Measurements from ENCODE around the gene PALM. TPM values are rescaled to one million over a fixed set of nuclear protein-coding genes. Genes with fewer than 3 reads are reported as not detected.

PALM gene
- total RNA-seq, 1 experiment from 2014 or later, result 22.1 TPM

DNA sequence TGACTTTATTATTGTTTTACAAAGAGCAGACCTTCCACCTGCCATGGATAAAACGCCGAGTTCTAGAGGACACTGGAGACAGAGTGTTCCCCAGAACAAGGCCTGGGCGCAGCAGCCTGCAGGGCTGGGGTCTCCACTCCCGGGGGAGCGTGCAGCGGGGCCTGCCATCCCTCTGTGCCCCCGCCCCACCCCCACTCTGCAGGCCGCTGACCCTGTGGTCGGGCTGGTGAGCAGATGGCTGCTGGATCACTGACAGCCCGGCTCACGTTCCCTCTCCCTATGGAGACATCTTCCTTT, 79.9 kb downstream of the PALM start:
- ATAC-seq, result no peak; the same call in 1 of the 2 replicates
- H3K4me1 Mint-ChIP-seq, result peaks cover 35% of the 10 kb centered on the region
- no peaks in the 10 kb centered on the region for H3K27me3 Mint-ChIP-seq (ENCODE audit: low read depth)
- H3K36me3 Mint-ChIP-seq, result no peaks in the 10 kb centered on the region
- TF ChIP-seq IRF1 (CRISPR knock-in tag; IDR thresholded peaks at IDR 0.05), result no peak
- no peaks in the 10 kb centered on the region for H3K9me3 Mint-ChIP-seq
- no peak overlapping the region for H3K4me3 Mint-ChIP-seq
- ChIA-PET POLR2A (no interaction called here), CTCF (interaction anchor here (0.6 to 2.3 kb wide), 3 partner anchors 16 to 270 kb away, joined by 4 to 9 read pairs (median 7); no protein-coding TSS in a partner anchor)
- DNase-seq (ENCODE audit: low spot score), result no peak
- peak overlapping the region; percentile 89 for H3K27ac Mint-ChIP-seq

DNA sequence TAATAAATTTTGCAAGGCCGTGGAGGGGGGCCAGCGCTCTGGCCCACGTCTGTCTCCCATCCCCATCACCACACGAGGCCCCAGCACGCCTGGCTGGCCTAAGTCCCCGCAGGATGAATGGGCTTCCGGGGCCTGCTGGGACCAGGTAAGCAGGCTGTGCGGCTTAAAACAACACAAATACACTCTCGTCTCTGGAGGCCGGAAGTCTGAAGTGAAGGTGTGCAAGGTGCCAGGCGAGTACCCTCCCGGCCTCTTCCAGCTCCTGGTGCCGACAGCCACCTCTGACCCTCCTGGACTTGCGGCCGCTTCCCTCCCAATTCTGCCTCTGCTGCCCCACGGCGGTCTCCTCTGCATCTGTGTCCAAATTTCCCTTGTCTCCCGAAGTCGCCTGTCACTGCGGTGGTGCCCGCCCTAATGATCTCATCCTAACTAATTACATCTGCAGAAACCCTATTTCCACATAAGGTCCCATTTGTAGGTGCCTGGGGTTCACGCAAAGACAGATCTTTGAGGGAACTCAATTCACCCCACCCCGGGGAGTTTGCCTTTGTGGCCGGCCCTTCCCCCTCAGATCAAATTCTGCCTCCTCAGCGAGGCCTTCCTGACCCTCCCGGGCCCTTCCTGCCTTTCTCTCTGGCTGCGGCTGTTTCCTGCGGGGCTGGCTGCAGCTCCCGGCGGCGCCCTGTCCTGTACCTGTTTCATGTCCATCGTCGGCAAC, 80.4 kb downstream of the PALM start:
- POLR2A ChIA-PET, result no interaction called here
- Mint-ChIP-seq H3K36me3 (no peaks in the 10 kb centered on the region), H3K4me3 (peak overlapping the region; percentile 24), H3K9me3 (no peaks in the 10 kb centered on the region), H3K27ac (peak overlapping the region; percentile 89), H3K4me1 (peaks cover 36% of the 10 kb centered on the region), H3K27me3 (ENCODE audit: low read depth) (no peaks in the 10 kb centered on the region)
- ATAC-seq (peak; percentile 69), DNase-seq (ENCODE audit: low spot score) (peak; percentile 66)
- CTCF ChIA-PET, result interaction anchor here (0.6 to 2.3 kb wide), 4 partner anchors 16 to 271 kb away, joined by 4 to 9 read pairs (median 6); no protein-coding TSS in a partner anchor
- TF ChIP-seq CBFB (CRISPR knock-in tag; IDR thresholded peaks at IDR 0.05; ENCODE audit: low read depth) (no peak), CREM (CRISPR knock-in tag; IDR thresholded peaks at IDR 0.05) (0 out of 2 replicates have a peak, but pooled peaks have one; percentile 49)
- TF ChIP-seq, protein P1, sequence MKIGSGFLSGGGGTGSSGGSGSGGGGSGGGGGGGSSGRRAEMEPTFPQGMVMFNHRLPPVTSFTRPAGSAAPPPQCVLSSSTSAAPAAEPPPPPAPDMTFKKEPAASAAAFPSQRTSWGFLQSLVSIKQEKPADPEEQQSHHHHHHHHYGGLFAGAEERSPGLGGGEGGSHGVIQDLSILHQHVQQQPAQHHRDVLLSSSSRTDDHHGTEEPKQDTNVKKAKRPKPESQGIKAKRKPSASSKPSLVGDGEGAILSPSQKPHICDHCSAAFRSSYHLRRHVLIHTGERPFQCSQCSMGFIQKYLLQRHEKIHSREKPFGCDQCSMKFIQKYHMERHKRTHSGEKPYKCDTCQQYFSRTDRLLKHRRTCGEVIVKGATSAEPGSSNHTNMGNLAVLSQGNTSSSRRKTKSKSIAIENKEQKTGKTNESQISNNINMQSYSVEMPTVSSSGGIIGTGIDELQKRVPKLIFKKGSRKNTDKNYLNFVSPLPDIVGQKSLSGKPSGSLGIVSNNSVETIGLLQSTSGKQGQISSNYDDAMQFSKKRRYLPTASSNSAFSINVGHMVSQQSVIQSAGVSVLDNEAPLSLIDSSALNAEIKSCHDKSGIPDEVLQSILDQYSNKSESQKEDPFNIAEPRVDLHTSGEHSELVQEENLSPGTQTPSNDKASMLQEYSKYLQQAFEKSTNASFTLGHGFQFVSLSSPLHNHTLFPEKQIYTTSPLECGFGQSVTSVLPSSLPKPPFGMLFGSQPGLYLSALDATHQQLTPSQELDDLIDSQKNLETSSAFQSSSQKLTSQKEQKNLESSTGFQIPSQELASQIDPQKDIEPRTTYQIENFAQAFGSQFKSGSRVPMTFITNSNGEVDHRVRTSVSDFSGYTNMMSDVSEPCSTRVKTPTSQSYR (CRISPR knock-in tag; IDR thresholded peaks at IDR 0.05), result 0 out of 2 replicates have a peak, but pooled peaks have one; percentile 30

GRCh38 chr19:789701-790060, 80.9 kb downstream of the PALM start:
- peak overlapping the region; percentile 27 for H3K4me3 Mint-ChIP-seq
- ATAC-seq (peak; percentile 4; the same call in 1 of the 2 replicates), DNase-seq (ENCODE audit: low spot score) (no peak)
- POLR2A ChIA-PET, result no interaction called here
- H3K36me3 Mint-ChIP-seq, result no peaks in the 10 kb centered on the region
- peaks cover 36% of the 10 kb centered on the region for H3K4me1 Mint-ChIP-seq
- H3K27me3 Mint-ChIP-seq (ENCODE audit: low read depth), result no peaks in the 10 kb centered on the region
- CTCF ChIA-PET, result interaction anchor here (1.1 to 2.3 kb wide), 3 partner anchors 17 to 37 kb away, joined by 5 to 9 read pairs (median 7); no protein-coding TSS in a partner anchor
- TF ChIP-seq ZBTB43 (CRISPR knock-in tag; IDR thresholded peaks at IDR 0.05), result no peak
- TF ChIP-seq, protein P2, sequence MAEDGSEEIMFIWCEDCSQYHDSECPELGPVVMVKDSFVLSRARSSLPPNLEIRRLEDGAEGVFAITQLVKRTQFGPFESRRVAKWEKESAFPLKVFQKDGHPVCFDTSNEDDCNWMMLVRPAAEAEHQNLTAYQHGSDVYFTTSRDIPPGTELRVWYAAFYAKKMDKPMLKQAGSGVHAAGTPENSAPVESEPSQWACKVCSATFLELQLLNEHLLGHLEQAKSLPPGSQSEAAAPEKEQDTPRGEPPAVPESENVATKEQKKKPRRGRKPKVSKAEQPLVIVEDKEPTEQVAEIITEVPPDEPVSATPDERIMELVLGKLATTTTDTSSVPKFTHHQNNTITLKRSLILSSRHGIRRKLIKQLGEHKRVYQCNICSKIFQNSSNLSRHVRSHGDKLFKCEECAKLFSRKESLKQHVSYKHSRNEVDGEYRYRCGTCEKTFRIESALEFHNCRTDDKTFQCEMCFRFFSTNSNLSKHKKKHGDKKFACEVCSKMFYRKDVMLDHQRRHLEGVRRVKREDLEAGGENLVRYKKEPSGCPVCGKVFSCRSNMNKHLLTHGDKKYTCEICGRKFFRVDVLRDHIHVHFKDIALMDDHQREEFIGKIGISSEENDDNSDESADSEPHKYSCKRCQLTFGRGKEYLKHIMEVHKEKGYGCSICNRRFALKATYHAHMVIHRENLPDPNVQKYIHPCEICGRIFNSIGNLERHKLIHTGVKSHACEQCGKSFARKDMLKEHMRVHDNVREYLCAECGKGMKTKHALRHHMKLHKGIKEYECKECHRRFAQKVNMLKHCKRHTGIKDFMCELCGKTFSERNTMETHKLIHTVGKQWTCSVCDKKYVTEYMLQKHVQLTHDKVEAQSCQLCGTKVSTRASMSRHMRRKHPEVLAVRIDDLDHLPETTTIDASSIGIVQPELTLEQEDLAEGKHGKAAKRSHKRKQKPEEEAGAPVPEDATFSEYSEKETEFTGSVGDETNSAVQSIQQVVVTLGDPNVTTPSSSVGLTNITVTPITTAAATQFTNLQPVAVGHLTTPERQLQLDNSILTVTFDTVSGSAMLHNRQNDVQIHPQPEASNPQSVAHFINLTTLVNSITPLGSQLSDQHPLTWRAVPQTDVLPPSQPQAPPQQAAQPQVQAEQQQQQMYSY (CRISPR knock-in tag; IDR thresholded peaks at IDR 0.05), result no peak
- TF ChIP-seq ZNF396 (CRISPR knock-in tag; IDR thresholded peaks at IDR 0.05; ENCODE audit: borderline replicate concordance), result no peak
- TF ChIP-seq OVOL2 (CRISPR knock-in tag; IDR thresholded peaks at IDR 0.05; ENCODE audit: borderline replicate concordance), result no peak
- no peak for TF ChIP-seq ZNF219 (CRISPR knock-in tag; IDR thresholded peaks at IDR 0.05; ENCODE audit: borderline replicate concordance)
- no peak for TF ChIP-seq JUN (CRISPR knock-in tag; IDR thresholded peaks at IDR 0.05)
- TF ChIP-seq HMGA2 (CRISPR knock-in tag; IDR thresholded peaks at IDR 0.05), result no peak
- no peak for TF ChIP-seq ZNF263 (CRISPR knock-in tag; IDR thresholded peaks at IDR 0.05; ENCODE audit: low read depth)
- TF ChIP-seq NFYB (CRISPR knock-in tag; conservative IDR thresholded peaks at IDR 0.05; ENCODE audit: low read depth), result no peak
- TF ChIP-seq MAX (CRISPR knock-in tag; IDR thresholded peaks at IDR 0.05), result no peak
- no peak for TF ChIP-seq USF2 (CRISPR knock-in tag; IDR thresholded peaks at IDR 0.05)
- no peak for TF ChIP-seq ZSCAN18 (CRISPR knock-in tag; IDR thresholded peaks at IDR 0.05)
- H3K9me3 Mint-ChIP-seq, result no peaks in the 10 kb centered on the region
- peak overlapping the region; percentile 89 for H3K27ac Mint-ChIP-seq

Measured in WTC11 (cell line).